ENCODE results near the gene CDC42EP1. TPM values are rescaled to one million over a fixed set of nuclear protein-coding genes. Genes with fewer than 3 reads are reported as not detected.
"Not testable (repeated sequence)": the region's sequence is repeated elsewhere in the genome, so short reads cannot be mapped to it uniquely, and the experiment has no call there.

The CDC42EP1 gene
- total RNA-seq, result 117 TPM

GRCh38 chr22:37559901-37560607, at the start of gene CDC42EP1:
CDC42EP1 (plus strand) TSS chr22:37560480; CDS start chr22:37566350, 5,870 bp downstream.
- peak; percentile 22 for ATAC-seq

GRCh38 chr22:37511395-37512104, 48.7 kb upstream of the CDC42EP1 start:
- ATAC-seq, result no peak

GRCh38 chr22:37514526-37515051, 45.7 kb upstream of the CDC42EP1 start:
- no peak for ATAC-seq

- ATAC-seq, result no peak
Observed at GRCh38 chr22:37515901-37516300, 44.4 kb upstream of the CDC42EP1 start.

- ATAC-seq, result no peak
Observed at GRCh38 chr22:37516456-37516855, 43.8 kb upstream of the CDC42EP1 start.

GRCh38 chr22:37517826-37518450, 42.3 kb upstream of the CDC42EP1 start:
- peak; percentile 54 for ATAC-seq

- peak; percentile 17 for ATAC-seq
Observed at GRCh38 chr22:37518509-37519267, 41.6 kb upstream of the CDC42EP1 start.

- ATAC-seq, result peak; percentile 42
Observed at GRCh38 chr22:37519268-37520195, 40.7 kb upstream of the CDC42EP1 start, which contains the start of gene CARD10. CARD10 (minus strand) TSS chr22:37519415; CDS start chr22:37519200, 215 bp downstream.

- ATAC-seq, result no peak
Observed at GRCh38 chr22:37520776-37521191, 39.5 kb upstream of the CDC42EP1 start.

GRCh38 chr22:37521236-37521739, 39.0 kb upstream of the CDC42EP1 start:
- ATAC-seq, result no peak

- no peak for ATAC-seq
Observed at GRCh38 chr22:37522482-37522881, 37.8 kb upstream of the CDC42EP1 start.

GRCh38 chr22:37525073-37525745, 35.1 kb upstream of the CDC42EP1 start:
- ATAC-seq, result peak; percentile 83

- peak; percentile 47 for ATAC-seq
Observed at GRCh38 chr22:37525746-37526350, 34.4 kb upstream of the CDC42EP1 start.

GRCh38 chr22:37526376-37526775, 33.9 kb upstream of the CDC42EP1 start:
- peak; percentile 76 for ATAC-seq

GRCh38 chr22:37527081-37527752, 33.1 kb upstream of the CDC42EP1 start:
- ATAC-seq, result not testable (repeated sequence)

- ATAC-seq, result not testable (repeated sequence)
Observed at GRCh38 chr22:37527952-37528351, 32.3 kb upstream of the CDC42EP1 start.

- no peak for ATAC-seq
Observed at GRCh38 chr22:37529652-37530345, 30.5 kb upstream of the CDC42EP1 start.

GRCh38 chr22:37533995-37534394, 26.3 kb upstream of the CDC42EP1 start:
- no peak for ATAC-seq

GRCh38 chr22:37534445-37534844, 25.8 kb upstream of the CDC42EP1 start:
- no peak for ATAC-seq
